Ovary (tissue), 3 donors: ENCODE data around the gene CLDN18.

Source experiments
- EP300 ChIP-seq: sonication (generic); formaldehyde crosslinking; IDR thresholded peaks from one replicate; pipeline ENCODE4 v1.6.1; 2017; ENCODE audit warnings: antibody characterized with exemption
- POLR2A ChIP-seq: fragments of 450-650 bp; IDR thresholded peaks from one replicate; pipeline ENCODE4 v1.6.1; 2017; ENCODE audit warnings: antibody characterized with exemption, mild to moderate bottlenecking, moderate library complexity
- TF ChIP-seq, protein P1 (sequence below), 3 donors: fragments of 450-650 bp in 2 of 3; fragments of 200-600 bp in 1 of 3; IDR thresholded peaks; one replicate each; pipeline versions ENCODE4 v1.5.1 to v1.8.0; 2016 to 2022; ENCODE audit warnings: antibody characterized with exemption in 3 of 3, mild to moderate bottlenecking in 1 of 3
- donor health status: DM: no; HTN: no; CAD: no.

DNA sequence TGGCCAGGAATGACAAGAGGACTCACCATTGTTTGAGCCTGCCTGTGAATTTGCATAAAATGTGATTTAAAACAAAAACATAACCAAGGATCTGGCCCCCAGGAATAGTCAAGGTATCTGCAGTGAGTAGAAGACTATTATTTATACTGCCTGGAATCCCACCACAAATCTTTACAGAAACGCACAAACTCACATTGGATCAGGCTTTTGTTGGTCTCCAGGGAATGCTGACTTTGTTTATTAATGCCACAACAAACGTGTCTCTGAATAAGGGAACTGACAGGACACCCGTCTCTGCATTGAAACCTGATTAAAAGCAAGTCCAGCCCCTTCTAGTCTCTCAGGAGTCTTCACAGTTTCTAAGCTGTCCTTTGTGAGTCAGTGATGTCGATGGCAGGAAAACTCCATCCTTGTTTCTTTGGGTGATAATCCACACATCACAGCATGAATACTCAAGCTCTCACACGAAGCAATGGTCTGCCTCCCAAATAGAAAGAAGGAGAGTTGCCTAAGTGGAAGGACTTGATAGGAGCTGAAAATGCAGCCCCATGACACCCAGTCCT, 37.7 kb downstream of the CLDN18 start:
- TF ChIP-seq, protein P1, sequence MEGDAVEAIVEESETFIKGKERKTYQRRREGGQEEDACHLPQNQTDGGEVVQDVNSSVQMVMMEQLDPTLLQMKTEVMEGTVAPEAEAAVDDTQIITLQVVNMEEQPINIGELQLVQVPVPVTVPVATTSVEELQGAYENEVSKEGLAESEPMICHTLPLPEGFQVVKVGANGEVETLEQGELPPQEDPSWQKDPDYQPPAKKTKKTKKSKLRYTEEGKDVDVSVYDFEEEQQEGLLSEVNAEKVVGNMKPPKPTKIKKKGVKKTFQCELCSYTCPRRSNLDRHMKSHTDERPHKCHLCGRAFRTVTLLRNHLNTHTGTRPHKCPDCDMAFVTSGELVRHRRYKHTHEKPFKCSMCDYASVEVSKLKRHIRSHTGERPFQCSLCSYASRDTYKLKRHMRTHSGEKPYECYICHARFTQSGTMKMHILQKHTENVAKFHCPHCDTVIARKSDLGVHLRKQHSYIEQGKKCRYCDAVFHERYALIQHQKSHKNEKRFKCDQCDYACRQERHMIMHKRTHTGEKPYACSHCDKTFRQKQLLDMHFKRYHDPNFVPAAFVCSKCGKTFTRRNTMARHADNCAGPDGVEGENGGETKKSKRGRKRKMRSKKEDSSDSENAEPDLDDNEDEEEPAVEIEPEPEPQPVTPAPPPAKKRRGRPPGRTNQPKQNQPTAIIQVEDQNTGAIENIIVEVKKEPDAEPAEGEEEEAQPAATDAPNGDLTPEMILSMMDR (IDR thresholded peaks at IDR 0.05) = no peak
- TF ChIP-seq EP300 (no peak), POLR2A (no peak)
